Liver (tissue), 9 donors: ENCODE measurements around the gene CCNYL1. TPM values are rescaled to one million over a fixed set of nuclear protein-coding genes. Genes with fewer than 3 reads are reported as not detected.

Source experiments
- DNase-seq: peaks from one replicate; pipeline ENCODE4 v3.0.0-alpha.2; 2017; ENCODE audit warnings: low spot score
- H3K27ac ChIP-seq, 2 donors: one replicate each; pipeline ENCODE4 v1.7.0; 2013; ENCODE audit warnings: inconsistent platforms in 2 of 2, low read length in 2 of 2, control low read depth in 1 of 2, low read depth in 1 of 2, mild to moderate bottlenecking in 1 of 2
- H3K27me3 ChIP-seq, 4 donors: one replicate each; pipeline versions ENCODE4 v1.6.1 to v1.7.0; 2013; ENCODE audit warnings: low read length in 3 of 4, inconsistent platforms in 1 of 4, mild to moderate bottlenecking in 1 of 4, moderate library complexity in 1 of 4; ENCODE audit not compliant: control insufficient read depth in 4 of 4, insufficient read depth in 4 of 4
- H3K36me3 ChIP-seq, 4 donors: one replicate each; pipeline versions ENCODE4 v1.6.1 to v1.7.0; 2013; ENCODE audit warnings: low read length in 3 of 4, mild to moderate bottlenecking in 3 of 4, low read depth in 1 of 4, moderate library complexity in 1 of 4; ENCODE audit not compliant: control insufficient read depth in 4 of 4, insufficient read depth in 3 of 4
- H3K4me1 ChIP-seq, 4 donors: one replicate each; pipeline versions ENCODE4 v1.6.1 to v1.7.0; 2013; ENCODE audit warnings: low read length in 3 of 4, mild to moderate bottlenecking in 3 of 4, moderate library complexity in 1 of 4; ENCODE audit not compliant: control insufficient read depth in 4 of 4, insufficient read depth in 4 of 4
- H3K4me3 ChIP-seq, 3 donors: one replicate each; pipeline versions ENCODE4 v1.6.1 to v1.7.0; 2013; ENCODE audit warnings: low read length in 3 of 3, control low read depth in 1 of 3, low read depth in 1 of 3, mild to moderate bottlenecking in 1 of 3
- H3K9ac ChIP-seq, 2 donors: one replicate each; pipeline ENCODE4 v1.7.0; 2013; ENCODE audit warnings: low read length in 2 of 2, mild to moderate bottlenecking in 2 of 2, moderate library complexity in 2 of 2, control low read depth in 1 of 2, low read depth in 1 of 2
- H3K9me3 ChIP-seq, 4 donors: one replicate each; pipeline versions ENCODE4 v1.6.1 to v1.7.0; 2013; ENCODE audit warnings: low read length in 3 of 4; ENCODE audit not compliant: control insufficient read depth in 4 of 4
- ATF3 ChIP-seq: IDR thresholded peaks from 2 replicates; pipeline ENCODE4 v1.6.1; 2016; ENCODE audit warnings: antibody characterized with exemption
- CTCF ChIP-seq: fragments of 150-350 bp; IDR thresholded peaks from 2 replicates; pipeline ENCODE4 v1.5.1; 2017; ENCODE audit warnings: improper control_type of control experiment, low read depth, low read length; ENCODE audit not compliant: missing input control
- EGR1 ChIP-seq, 2 donors: IDR thresholded peaks; 2 replicates each; pipeline ENCODE4 v1.6.1; 2016 to 2018; ENCODE audit warnings: antibody characterized with exemption in 2 of 2, low read depth in 2 of 2
- FOXA1 ChIP-seq: IDR thresholded peaks from 2 replicates; pipeline ENCODE4 v1.6.1; 2016; ENCODE audit warnings: antibody characterized with exemption
- FOXA2 ChIP-seq: IDR thresholded peaks from 2 replicates; pipeline ENCODE4 v1.6.1; 2016; ENCODE audit warnings: antibody characterized with exemption
- GABPA ChIP-seq, 2 donors: IDR thresholded peaks in 1 of 2; conservative IDR thresholded peaks in 1 of 2; 2 replicates each; pipeline ENCODE4 v1.6.1; 2016; ENCODE audit warnings: antibody characterized with exemption in 2 of 2, mild to moderate bottlenecking in 1 of 2, moderate library complexity in 1 of 2
- HNF4A ChIP-seq, 2 donors: conservative IDR thresholded peaks; 2 replicates each; pipeline ENCODE4 v1.6.1; 2016; ENCODE audit warnings: antibody characterized with exemption in 2 of 2, mild to moderate bottlenecking in 2 of 2
- HNF4G ChIP-seq: IDR thresholded peaks from 2 replicates; pipeline ENCODE4 v1.6.1; 2016; ENCODE audit warnings: antibody characterized with exemption
- JUND ChIP-seq, 2 donors: IDR thresholded peaks; 2 replicates each; pipeline ENCODE4 v1.6.1; 2016; ENCODE audit warnings: antibody characterized with exemption in 2 of 2
- MAX ChIP-seq: IDR thresholded peaks from 2 replicates; pipeline ENCODE4 v1.6.1; 2016; ENCODE audit warnings: antibody characterized with exemption
- NR2F2 ChIP-seq: IDR thresholded peaks from 2 replicates; pipeline ENCODE4 v1.6.1; 2016; ENCODE audit warnings: antibody characterized with exemption
- RAD21 ChIP-seq, 2 donors: IDR thresholded peaks; 2 replicates each; pipeline ENCODE4 v1.6.1; 2016; ENCODE audit warnings: antibody characterized with exemption in 2 of 2, mild to moderate bottlenecking in 2 of 2
- REST ChIP-seq: IDR thresholded peaks from 2 replicates; pipeline ENCODE4 v1.6.1; 2016; ENCODE audit warnings: antibody characterized with exemption, mild to moderate bottlenecking
- RXRA ChIP-seq, 2 donors: IDR thresholded peaks; 2 replicates each; pipeline ENCODE4 v1.6.1; 2017 to 2018; ENCODE audit warnings: antibody characterized with exemption in 2 of 2, mild to moderate bottlenecking in 1 of 2
- SP1 ChIP-seq: IDR thresholded peaks from 2 replicates; pipeline ENCODE4 v1.6.1; 2018; ENCODE audit warnings: antibody characterized with exemption, mild to moderate bottlenecking
- TAF1 ChIP-seq: conservative IDR thresholded peaks from 2 replicates; pipeline ENCODE4 v1.6.1; 2016; ENCODE audit warnings: antibody characterized with exemption, mild to moderate bottlenecking
- YY1 ChIP-seq: IDR thresholded peaks from 2 replicates; pipeline ENCODE4 v1.6.1; 2016; ENCODE audit warnings: antibody characterized with exemption, mild to moderate bottlenecking
- ZBTB33 ChIP-seq: IDR thresholded peaks from 2 replicates; pipeline ENCODE4 v1.6.1; 2016; ENCODE audit warnings: antibody characterized with exemption
- WGBS: extraction: QIAGEN DNeasy Blood & Tissue Kit; methylation state at CpG from one replicate; pipeline ENCODE4 v1.1.7; 2013; 5-methylcytosine and 5-hydroxymethylcytosine counted together
- polyA plus RNA-seq, 2 donors: library from polyadenylated mRNA; stranded (reverse) in 1 of 2; unstranded in 1 of 2; fragments of 200-250 nt in 1 of 2; fragments of >200 nt in 1 of 2; fragmentation: Nextera tagmentation in 1 of 2; extraction: Ambion mirVana in 1 of 2; gene quantifications; one replicate each; pipeline versions ENCODE4 v1.2.1 to v1.2.3, GENCODE V29; 2013 to 2015
- total RNA-seq, 2 donors: library from RNA; depleted of rRNA; stranded (reverse); fragments of >200 nt; gene quantifications; one replicate each; pipeline ENCODE4 v1.2.3, GENCODE V29; 2014
- donor health status: healthy.
- donor health status: healthy.
- donor health status: healthy.
- donor health status: healthy.
- donor health status: healthy.

The CCNYL1 gene
- total and polyA plus RNA-seq, 4 donors, result 5.8 to 9.3 (median 8.2) TPM

GRCh38 chr2:207770602-207771404 is 59.4 kb downstream of the CCNYL1 start:
- Histone ChIP-seq H3K9me3 (no peaks in the 10 kb centered on the region), H3K27ac (peak overlapping the region; percentile 82 to 84), H3K36me3 (no peaks in the 10 kb centered on the region), H3K4me1 (peaks cover 0 to 48% (median 27%) of the 10 kb centered on the region in 4 donors), H3K27me3 (no peaks in the 10 kb centered on the region), H3K9ac (peak overlapping the region; percentile 60 to 81), H3K4me3 (peak overlapping the region; percentile 47 to 92 (median 56))
- peak; percentile 56 for DNase-seq
- TF ChIP-seq RXRA (IDR thresholded peaks at IDR 0.05) (peak; percentile 19 to 25), HNF4A (conservative IDR thresholded peaks at IDR 0.05) (no peak), REST (peak; percentile 8), YY1 (no peak), TAF1 (no peak), HNF4G (no peak), ZBTB33 (no peak), ATF3 (no peak), NR2F2 (no peak), RAD21 (IDR thresholded peaks at IDR 0.05) (peak; percentile 46 to 68), EGR1 (IDR thresholded peaks at IDR 0.05; ENCODE audit: low read depth in 2 of 2) (no peak), CTCF (peak; percentile 15), MAX (no peak), SP1 (peak; percentile 33), JUND (IDR thresholded peaks at IDR 0.05) (no peak), GABPA (IDR thresholded peaks at IDR 0.05 in 1 of 2, conservative IDR thresholded peaks at IDR 0.05 in 1 of 2) (no peak), FOXA1 (no peak), FOXA2 (no peak)
- WGBS, result 7% methylated on average over 50 of the region's 50 CpGs
